ENCODE data around the gene COL23A1. TPM values are rescaled to one million over a fixed set of nuclear protein-coding genes. Genes with fewer than 3 reads are reported as not detected.

The COL23A1 gene
- total RNA-seq, 1 donor from 2014 or later, result 3.5 TPM

- DNase-seq (ENCODE audit: low spot score), result no peak
Observed at GRCh38 chr5:178475422-178475821, 114.8 kb downstream of the COL23A1 start.

DNA sequence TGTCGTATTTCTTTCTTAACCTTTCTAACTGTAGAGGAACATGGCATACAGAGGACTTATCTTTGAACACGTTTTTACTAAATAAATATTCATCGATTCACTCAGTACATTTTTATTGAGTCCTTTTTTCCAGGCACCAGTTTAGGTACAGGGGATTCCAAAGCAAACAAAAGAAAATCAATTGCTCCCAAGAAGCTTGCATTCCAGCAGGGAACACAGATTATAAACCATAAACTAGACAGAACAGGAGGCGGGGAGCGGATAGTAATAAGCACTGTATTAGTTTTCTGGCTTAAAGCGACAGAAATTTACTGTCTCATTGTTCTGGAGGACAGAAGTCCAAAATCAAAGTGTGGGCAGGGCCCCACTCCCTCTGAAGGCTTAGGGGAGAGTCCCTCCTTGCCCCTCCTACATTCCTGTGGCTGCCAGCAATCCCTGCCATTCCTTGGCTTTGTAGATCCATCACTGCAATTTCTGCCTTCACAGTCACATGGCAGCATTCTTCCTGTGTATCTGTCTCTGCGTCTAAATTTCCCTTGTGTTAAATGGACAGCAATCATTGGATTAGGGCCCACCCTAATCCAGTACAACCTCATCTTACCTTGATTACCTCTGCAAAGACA is 115.5 kb downstream of the COL23A1 start:
- DNase-seq (ENCODE audit: low spot score), result no peak

DNA sequence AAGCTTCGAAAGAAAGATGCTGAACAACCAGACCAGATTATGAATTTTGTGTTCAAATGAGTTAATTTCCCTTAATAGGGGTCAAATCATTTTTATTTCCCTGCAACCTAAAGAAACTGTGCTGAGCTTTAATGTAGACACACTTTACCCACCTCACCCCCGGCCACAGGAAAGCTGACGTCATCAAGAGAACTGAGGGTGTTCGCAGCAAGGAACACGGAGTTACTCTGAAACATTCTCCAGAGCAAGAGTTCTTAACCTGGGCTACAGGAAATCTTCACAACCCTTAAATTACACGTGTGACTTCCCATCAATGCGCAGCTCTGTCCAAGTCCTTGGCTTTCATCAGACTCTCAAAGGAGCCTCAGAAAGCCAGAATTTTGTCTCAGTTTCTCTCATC is 116.3 kb downstream of the COL23A1 start:
- no peak for DNase-seq (ENCODE audit: low spot score)

DNA sequence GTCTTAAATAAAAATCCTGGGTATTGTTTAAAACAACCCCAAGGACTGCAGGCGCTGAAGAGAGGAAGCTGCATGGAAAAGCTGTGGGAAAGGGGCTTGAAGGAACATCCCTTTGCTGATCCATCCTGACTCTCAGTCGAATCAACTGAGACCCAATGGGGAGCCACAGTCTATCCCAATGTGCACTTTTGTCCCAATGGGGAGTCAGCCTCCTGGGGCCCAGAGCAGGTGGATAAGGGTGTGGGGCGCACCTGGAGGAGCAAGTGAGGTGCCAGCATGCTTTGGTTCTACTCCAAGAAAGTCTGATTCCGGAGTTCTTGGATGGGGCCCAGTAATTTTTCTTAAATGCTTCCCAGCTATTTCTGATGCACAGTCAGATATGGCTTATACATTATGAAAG is 118.1 kb downstream of the COL23A1 start:
- DNase-seq (ENCODE audit: low spot score), result no peak

DNA sequence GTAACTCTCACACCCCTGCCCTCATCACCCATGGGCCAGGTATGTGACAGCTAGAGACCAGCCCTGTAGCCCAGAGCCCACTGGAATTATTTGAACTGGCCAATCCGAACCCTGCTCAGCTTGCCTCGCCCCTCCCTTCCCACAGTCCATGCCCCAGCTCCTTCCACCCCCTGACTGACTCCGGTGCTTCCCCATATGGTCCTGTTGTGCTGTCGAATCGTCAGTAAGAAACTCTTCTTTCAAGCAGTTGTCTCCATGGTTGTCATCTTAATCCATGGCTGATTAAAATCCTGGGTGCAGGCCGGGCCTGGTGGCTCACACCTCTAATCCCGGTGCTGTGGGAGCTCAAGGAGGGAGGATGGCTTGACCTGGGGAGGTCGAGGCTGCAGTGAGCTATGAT is 118.5 kb downstream of the COL23A1 start:
- no peak for DNase-seq (ENCODE audit: low spot score)

GRCh38 chr5:178470760-178471025 is 119.5 kb downstream of the COL23A1 start:
- no peak for DNase-seq (ENCODE audit: low spot score)

GRCh38 chr5:178469975-178470759 is 120.0 kb downstream of the COL23A1 start:
- DNase-seq (ENCODE audit: low spot score), result no peak

DNA sequence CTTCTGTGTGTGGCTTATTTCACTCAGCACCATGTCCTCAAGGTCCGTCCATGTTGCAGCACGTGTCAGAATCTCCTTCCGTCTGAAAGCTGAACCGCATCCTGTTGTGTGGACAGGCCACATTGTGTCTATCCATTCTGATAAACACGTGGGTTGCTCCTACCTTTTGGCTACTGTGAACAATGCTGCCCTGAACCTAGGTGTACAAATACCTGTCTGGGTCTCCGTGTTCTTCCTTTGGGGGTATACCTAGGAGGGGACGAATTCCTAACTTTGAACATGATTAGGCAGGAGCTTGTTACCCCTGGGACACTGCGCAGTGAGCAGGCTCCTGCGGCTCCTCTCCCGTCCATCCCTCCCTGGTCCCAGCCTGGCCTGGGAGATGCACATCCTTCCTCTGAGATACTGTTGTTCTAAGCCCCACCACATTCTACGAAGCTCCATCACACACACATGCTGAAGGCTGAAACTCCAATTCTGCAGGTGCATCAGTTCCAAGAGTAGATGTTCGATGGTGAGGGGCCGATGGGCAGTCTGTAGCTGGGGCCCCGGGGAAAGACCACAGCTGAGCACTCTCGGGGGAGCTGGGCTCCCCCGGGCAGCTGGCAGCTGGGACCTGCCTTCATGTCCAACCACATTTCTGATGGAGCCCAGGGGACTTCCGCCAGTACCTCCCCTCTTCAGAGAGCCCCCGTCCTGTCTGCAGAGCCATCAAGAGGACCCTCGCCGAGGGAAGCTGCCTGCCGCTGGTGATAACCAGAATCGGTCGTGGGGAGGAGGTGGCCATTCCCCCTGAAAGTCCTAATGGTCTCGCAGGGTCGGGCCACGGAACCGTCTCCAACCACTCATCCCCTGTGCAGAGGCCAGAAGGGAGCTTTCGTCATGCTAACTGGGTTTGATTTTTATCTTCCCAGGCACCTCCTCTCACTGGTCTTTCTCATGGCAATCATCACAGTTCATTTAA is 120.9 kb downstream of the COL23A1 start:
- no peak for DNase-seq (ENCODE audit: low spot score)

DNA sequence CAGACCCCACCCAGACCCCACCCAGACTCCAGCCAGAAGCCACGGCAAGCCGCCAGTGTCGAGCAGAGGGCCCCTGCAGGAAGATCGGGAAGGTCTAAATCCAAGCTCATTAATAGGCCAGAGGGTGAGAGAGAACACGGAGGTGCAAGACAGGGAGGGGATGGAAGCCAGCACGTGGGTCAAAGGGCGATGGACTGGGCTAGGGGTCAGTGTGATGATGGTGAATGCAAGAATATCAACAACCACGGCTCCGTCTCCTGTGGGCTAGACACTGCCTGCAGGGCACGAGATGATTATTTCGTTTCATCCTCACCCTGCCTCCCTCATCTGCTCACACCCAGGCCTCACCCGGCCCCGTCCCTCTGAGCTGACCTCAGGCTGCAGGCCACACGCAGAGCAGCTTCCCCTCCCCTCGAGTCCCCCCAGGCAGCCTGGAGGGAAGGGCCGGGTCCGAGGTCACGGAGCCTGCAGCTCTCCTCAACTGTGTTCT is 122.0 kb downstream of the COL23A1 start:
- DNase-seq (ENCODE audit: low spot score), result no peak

DNA sequence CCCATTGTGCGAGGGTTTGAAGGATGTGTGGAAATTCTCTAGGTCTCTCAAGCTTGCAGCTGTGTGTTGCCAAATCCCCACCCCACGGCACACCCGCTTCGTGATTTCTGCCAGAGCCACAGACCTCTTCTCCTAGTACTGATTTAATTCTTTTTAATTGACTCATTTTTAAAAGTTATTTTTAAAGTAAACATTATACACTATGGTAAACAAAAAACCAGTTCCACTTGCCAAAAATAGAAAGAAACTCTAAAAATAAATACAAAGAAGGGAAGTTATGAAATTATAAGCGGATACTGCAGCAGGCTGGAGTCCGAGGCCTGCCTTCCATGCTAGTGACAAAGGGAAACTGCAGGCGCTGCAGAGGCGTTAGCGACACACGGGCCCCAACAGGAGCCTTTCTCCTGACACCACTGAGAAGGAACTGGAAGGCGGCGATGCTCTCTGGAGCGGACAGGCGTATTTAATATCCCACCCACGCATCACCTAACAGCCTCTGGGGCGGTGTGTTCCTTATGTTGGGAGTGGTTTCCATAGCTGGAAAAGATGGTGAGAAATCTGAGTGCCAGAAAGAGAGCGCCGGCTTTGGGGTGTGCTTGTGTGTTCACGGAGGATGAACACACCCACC is 122.5 kb downstream of the COL23A1 start:
- DNase-seq (ENCODE audit: low spot score), result peak; percentile 62

- DNase-seq (ENCODE audit: low spot score), result no peak
Observed at GRCh38 chr5:178467205-178467567, 123.0 kb downstream of the COL23A1 start.

DNA sequence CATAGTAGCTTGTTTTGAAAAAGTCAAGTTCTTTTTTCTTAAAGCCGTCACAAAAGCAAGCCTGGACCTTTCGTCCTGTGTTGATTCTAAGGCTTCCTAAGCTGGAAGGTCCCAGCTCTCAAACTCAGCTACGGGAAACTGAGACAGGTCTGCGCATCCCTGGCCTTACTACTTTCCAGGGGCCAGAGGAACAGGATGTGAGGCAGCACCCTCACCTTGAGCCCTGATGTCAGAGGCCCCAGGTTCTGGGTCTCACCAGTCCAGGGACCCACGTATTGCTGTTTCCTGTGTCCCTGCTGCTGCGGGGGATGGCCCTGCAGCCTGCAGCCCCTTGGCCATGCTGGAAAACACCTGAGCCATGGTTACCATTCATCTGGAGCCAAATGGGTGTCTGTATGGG is 123.9 kb downstream of the COL23A1 start:
- no peak for DNase-seq (ENCODE audit: low spot score)

GRCh38 chr5:178465861-178466288 is 124.3 kb downstream of the COL23A1 start:
- no peak for DNase-seq (ENCODE audit: low spot score)

DNA sequence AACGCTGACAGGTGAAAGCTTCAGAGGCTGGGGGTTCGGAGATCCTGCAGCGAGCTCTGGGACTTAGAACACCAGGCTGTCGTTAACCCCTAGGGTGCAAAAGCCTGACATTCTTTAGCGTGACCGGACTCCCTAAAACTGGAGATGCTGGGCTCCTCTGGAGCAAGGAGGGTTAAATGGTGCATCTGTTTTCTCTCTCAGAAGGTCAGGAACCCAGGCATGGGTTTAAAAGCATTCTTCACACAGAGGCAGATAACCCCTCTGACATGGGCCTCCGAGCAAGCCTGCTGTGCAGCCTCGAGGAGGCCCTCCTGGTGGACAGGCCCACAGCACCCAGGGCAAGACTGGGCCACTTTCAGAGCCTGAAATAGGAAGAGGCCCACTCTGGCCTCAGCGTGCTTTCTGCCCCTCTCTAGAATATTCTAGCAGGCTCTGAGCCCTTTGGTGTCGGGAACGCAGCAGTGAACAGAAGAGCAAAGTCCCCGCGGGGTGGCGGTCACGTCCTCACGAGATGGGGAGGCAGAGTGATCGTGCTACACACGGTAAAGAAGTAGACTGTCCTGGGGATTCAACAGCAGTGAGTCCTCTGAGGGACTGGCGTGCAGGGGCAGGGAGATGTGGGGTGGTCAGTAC is 124.8 kb downstream of the COL23A1 start:
- no peak for DNase-seq (ENCODE audit: low spot score)

DNA sequence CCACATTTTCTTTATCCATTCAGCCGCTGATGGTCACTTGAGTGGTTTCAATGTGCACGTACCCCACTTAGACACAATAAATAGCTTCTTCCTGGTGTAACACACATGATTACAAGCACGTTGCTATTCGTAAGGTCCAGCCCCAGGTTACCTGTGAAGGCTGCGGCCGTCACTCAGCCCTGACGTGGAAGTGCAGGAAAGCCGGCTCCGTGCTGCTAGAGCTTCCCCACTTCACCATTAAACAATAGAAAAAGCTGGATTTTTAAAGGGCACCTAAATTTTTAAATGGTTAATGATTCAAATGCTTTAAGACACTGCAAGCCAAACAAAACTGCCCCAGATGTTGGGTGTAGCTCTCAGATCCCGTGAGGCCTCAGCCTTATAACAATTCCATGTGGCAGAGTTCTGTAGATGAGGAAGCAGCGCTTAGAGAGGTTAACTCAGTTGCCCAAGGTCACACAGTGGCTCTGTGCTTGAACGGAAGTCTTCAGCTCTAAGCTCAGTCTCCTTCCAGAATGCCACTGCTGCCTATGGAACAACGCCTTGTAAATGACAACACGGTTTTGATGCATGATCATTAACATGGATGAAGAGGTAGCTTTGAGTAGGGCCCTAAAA is 125.7 kb downstream of the COL23A1 start:
- no peak for DNase-seq (ENCODE audit: low spot score)

DNA sequence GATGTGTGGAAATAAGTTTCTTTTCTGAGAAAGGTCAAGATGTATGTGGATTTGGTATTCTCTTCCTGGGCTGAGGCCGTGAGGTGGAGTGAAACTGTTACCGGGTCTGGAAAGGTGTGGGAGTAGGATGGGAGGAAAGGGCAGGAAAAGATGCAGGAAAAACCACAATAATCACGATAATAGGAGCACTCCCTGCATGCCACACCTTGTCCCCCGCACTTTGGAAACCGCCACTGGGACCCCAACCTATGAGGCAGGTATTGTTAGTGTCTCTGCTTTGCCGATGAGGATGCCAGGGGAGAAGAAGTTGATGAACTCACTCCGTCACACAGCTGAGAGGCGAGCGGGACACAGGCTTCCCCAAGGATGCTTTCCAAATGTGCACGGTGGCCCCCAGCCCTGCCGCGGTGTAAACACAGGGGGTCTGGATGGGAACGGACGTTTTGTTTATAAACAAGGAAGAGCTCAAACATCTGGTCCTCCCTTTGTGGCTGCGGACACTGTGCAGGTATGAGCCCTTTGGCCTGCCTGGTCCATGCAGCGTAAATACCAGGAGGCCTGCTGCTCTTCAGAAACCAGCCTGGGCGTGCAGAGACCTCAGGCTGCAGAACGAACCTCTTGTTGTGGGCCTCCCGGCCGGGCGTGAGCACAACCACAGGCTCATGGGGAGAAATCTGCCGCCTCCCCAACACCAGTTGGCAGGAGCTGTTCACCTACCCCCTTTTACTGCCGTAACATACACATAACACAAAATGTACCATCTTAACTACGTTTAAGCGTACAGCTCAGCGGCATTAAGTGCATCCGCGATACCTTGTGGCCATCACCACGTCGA is 126.7 kb downstream of the COL23A1 start:
- DNase-seq (ENCODE audit: low spot score), result no peak

DNA sequence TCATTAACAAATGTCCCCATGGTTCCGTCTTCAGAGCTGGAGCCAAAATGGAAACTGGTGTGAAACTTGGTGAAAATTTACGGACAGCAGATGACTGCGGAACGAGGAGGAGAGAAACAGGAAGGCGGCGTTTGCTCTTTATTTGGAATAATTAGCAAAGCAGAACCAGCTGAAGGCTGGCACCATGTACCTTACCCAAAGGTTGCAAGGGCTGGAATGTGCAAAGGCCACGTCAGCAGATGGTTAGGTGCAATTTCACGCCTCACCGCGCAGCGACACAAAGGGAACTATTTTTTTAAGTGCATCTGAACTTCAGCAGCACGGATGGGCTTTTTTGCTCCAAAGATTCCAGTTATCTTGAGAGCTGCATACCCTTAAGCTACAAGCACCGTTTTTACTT is 127.4 kb downstream of the COL23A1 start:
- no peak for DNase-seq (ENCODE audit: low spot score)

DNA sequence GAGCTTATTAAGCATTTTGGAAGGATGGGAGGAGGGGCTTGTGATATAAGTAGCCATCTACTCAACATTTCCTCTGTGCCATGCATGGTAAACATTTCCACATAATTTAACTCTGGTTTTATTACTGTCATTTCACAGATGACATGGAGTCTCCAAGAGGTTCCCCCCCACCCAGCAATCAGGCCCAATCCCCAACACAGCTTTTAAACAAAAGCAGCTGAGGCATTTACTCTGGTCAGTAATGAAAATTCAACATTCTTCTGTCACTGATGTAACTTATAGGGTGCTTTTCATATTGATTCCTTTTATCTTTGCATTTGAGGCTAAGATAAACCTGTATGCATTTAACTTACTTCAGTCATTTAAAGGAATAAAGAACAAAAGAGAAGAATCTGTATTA is 128.1 kb downstream of the COL23A1 start:
- DNase-seq (ENCODE audit: low spot score), result no peak

DNA sequence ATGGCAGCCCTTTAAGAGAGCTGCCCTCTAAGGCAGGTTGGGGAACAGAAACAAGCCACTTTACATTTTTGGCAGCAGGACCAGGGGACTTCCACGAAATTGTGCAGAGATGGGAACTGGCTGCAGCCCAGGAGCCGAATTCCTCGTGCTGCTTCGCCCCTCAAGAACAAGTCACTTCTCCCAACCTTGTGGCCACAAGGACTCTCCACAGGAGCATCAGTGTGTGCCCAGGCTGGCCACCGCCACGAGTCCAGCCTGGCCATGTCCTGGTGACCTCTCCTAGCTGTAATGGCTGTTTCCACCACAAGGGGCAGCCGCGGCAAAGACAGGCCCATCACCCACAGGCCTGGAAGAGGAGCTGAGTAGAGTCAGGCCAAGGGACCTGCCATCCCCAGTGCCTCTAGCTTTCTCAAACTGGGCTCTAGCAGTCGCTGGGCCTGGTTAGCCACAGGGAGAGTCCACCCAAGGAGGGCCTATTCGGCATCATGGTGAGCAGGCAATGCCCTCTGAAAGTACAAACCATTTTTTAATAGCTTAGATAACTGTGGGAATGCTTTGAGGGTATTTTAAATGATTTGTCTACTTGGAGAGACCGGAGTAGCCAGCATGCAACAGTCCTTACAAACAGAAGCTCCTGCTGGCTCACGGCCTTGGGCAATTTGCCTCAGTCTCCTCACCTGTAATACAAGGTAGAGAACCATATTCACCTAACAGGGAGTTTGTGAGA is 129.0 kb downstream of the COL23A1 start:
- peak; percentile 78 for DNase-seq (ENCODE audit: low spot score)

- DNase-seq (ENCODE audit: low spot score), result no peak
Observed at GRCh38 chr5:178460598-178460997, 129.6 kb downstream of the COL23A1 start.
